Measurements from ENCODE around the gene ERGIC1.

DNA sequence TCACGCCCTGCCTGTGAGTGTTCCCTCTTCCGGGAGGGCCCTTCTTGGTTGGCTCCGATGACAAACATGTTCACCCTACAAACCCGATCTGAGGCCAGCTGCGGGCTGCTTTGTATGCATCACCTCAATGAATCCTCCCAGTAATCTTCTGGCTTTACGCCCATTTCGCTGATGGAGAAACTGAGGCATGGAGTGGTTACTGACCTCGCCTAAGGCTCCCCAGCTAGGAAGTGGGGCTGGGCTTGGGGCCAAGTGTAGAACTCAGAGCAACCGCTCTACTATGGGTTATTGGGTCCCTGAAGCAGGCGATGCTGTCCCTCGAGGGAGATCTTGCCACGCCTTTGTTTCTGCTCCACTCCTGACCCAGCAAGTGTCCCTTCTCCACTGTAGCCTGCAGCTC lies 86.9 kb downstream of the ERGIC1 start:
- TF ChIP-seq, protein P1, sequence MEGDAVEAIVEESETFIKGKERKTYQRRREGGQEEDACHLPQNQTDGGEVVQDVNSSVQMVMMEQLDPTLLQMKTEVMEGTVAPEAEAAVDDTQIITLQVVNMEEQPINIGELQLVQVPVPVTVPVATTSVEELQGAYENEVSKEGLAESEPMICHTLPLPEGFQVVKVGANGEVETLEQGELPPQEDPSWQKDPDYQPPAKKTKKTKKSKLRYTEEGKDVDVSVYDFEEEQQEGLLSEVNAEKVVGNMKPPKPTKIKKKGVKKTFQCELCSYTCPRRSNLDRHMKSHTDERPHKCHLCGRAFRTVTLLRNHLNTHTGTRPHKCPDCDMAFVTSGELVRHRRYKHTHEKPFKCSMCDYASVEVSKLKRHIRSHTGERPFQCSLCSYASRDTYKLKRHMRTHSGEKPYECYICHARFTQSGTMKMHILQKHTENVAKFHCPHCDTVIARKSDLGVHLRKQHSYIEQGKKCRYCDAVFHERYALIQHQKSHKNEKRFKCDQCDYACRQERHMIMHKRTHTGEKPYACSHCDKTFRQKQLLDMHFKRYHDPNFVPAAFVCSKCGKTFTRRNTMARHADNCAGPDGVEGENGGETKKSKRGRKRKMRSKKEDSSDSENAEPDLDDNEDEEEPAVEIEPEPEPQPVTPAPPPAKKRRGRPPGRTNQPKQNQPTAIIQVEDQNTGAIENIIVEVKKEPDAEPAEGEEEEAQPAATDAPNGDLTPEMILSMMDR (IDR thresholded peaks at IDR 0.05; ENCODE audit: poor library complexity, severe bottlenecking) = no peak
- TF ChIP-seq TAF1 (IDR thresholded peaks at IDR 0.05; ENCODE audit: low read depth) = no peak
- TF ChIP-seq EZH2 (IDR thresholded peaks at IDR 0.05; ENCODE audit: borderline replicate concordance, insufficient read depth, low read length, poor library complexity, severe bottlenecking) = no peak
- TF ChIP-seq POLR2AphosphoS5 (IDR thresholded peaks at IDR 0.05) = no peak
- TF ChIP-seq RAD21 (conservative IDR thresholded peaks at IDR 0.05) = no peak
